GM18517 (cell line): ENCODE data around the gene WFIKKN2.
"Not testable (repeated sequence)": the region's sequence is repeated elsewhere in the genome, so short reads cannot be mapped to it uniquely, and the experiment has no call there.

Experiments
- ATAC-seq: cut with Tn5 transposase; IDR thresholded peaks from one replicate; pipeline ENCODE4 v1.9.1; 2021; ENCODE audit warnings: mild to moderate bottlenecking, moderate library complexity; ENCODE audit not compliant: unreplicated experiment

Gene WFIKKN2

GRCh38 chr17:50871898-50872297, 36.5 kb downstream of the WFIKKN2 start:
- ATAC-seq, result no peak

- ATAC-seq, result no peak
Measured at GRCh38 chr17:50872710-50873424, 37.5 kb downstream of the WFIKKN2 start.

GRCh38 chr17:50875074-50875473, 39.7 kb downstream of the WFIKKN2 start:
- ATAC-seq, result no peak

GRCh38 chr17:50877042-50877441, 41.7 kb downstream of the WFIKKN2 start:
- ATAC-seq, result not testable (repeated sequence)

- no peak for ATAC-seq
Measured at GRCh38 chr17:50877838-50878237, 42.5 kb downstream of the WFIKKN2 start.

GRCh38 chr17:50879086-50879485, 43.7 kb downstream of the WFIKKN2 start:
- no peak for ATAC-seq

GRCh38 chr17:50881182-50881581, 45.8 kb downstream of the WFIKKN2 start:
- ATAC-seq, result no peak

- ATAC-seq, result no peak
Measured at GRCh38 chr17:50882851-50883250, 47.5 kb downstream of the WFIKKN2 start.

- no peak for ATAC-seq
Measured at GRCh38 chr17:50883850-50884438, 48.6 kb downstream of the WFIKKN2 start.

- no peak for ATAC-seq
Measured at GRCh38 chr17:50884439-50885311, 49.3 kb downstream of the WFIKKN2 start.

GRCh38 chr17:50887705-50888245, 52.4 kb downstream of the WFIKKN2 start:
- no peak for ATAC-seq

GRCh38 chr17:50889528-50890118, 54.2 kb downstream of the WFIKKN2 start:
- no peak for ATAC-seq

- ATAC-seq, result no peak
Measured at GRCh38 chr17:50890675-50891516, 55.5 kb downstream of the WFIKKN2 start.

GRCh38 chr17:50891577-50891989, 56.2 kb downstream of the WFIKKN2 start:
- no peak for ATAC-seq
